ENCODE data around the gene SGO1. TPM values are rescaled to one million over a fixed set of nuclear protein-coding genes. Genes with fewer than 3 reads are reported as not detected.

SGO1 gene
- total RNA-seq, 1 experiment from 2014 or later: 23.5 TPM

DNA sequence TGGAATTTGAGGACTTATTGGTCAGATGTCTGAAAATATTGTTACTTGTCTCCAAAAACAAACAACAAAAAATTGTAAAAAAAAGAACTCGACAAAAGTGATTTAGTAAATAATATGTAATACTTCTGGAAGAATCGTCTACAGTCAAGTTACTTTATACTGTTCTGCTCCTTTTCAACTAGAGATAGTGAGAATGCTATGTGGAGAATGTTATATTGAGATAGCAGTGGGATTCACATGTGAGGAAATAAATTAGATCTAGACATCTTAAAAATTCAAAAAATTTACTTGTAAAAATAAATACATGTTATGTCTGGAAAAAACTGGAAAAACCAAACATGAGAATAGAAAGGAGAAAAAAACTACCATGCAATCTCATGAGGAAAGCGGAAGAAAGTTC lies 64.9 kb downstream of the SGO1 start (continued):
- TF ChIP-seq, protein P1, sequence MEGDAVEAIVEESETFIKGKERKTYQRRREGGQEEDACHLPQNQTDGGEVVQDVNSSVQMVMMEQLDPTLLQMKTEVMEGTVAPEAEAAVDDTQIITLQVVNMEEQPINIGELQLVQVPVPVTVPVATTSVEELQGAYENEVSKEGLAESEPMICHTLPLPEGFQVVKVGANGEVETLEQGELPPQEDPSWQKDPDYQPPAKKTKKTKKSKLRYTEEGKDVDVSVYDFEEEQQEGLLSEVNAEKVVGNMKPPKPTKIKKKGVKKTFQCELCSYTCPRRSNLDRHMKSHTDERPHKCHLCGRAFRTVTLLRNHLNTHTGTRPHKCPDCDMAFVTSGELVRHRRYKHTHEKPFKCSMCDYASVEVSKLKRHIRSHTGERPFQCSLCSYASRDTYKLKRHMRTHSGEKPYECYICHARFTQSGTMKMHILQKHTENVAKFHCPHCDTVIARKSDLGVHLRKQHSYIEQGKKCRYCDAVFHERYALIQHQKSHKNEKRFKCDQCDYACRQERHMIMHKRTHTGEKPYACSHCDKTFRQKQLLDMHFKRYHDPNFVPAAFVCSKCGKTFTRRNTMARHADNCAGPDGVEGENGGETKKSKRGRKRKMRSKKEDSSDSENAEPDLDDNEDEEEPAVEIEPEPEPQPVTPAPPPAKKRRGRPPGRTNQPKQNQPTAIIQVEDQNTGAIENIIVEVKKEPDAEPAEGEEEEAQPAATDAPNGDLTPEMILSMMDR (IDR thresholded peaks at IDR 0.05 in 2 of 3, conservative IDR thresholded peaks at IDR 0.05 in 1 of 3; ENCODE audit: borderline replicate concordance in 1 of 3, insufficient read depth in 1 of 3, low read depth in 2 of 3, low read length in 2 of 3): no peak
- no peak for TF ChIP-seq ELF1 (IDR thresholded peaks at IDR 0.05; ENCODE audit: borderline replicate concordance, low read depth)
- no peak for TF ChIP-seq CBX3 (IDR thresholded peaks at IDR 0.05; ENCODE audit: low read depth)
- TF ChIP-seq SRF (IDR thresholded peaks at IDR 0.05; ENCODE audit: low read depth): no peak

Small RNAs within 50 kb of the gene (microRNA-seq; reads per million reads assigned to microRNA genes)
- not detected for gene MIR3135A (ENCODE audit: borderline number of aligned reads)

Other genes with a start within 250 kb of the SGO1 start
- gene RAB5A, start 239.1 kb downstream of the SGO1 start, total RNA-seq (2021; ENCODE audit: unreplicated experiment): 45.0 TPM
- not detected for gene PP2D1, start 173.9 kb downstream of the SGO1 start, total RNA-seq (2021; ENCODE audit: unreplicated experiment)
- gene KAT2B, start 145.8 kb downstream of the SGO1 start, total RNA-seq (2021; ENCODE audit: unreplicated experiment): 3.7 TPM

Data from HCT116 (cell line).